Measurements from ENCODE around the gene ARHGEF6. TPM values are rescaled to one million over a fixed set of nuclear protein-coding genes. Genes with fewer than 3 reads are reported as not detected.

ARHGEF6 gene
- under 0.01 TPM in 2 replicates for total RNA-seq

GRCh38 chrX:136780763-136781162 lies at the start of gene ARHGEF6:
Gene ARHGEF6 (minus strand): TSS chrX:136780932. CDS start chrX:136780882, 50 bp downstream.

GRCh38 chrX:136647677-136648360 lies 132.9 kb downstream of the ARHGEF6 start, which contains the start of gene CD40LG:
Gene CD40LG (plus strand): TSS chrX:136648158. CDS start chrX:136648249, 91 bp downstream.

Small RNAs within 50 kb of the gene (small RNA-seq; reads per million reads assigned to genes)
- gene RF00019 (not detected), gene RNU6-972P (0.09 reads per million)

Other genes with a start within 250 kb of the ARHGEF6 start
- gene VGLL1, start 248.7 kb downstream of the ARHGEF6 start, total RNA-seq, result 12.6 and 29.7 TPM in 2 replicates
- gene CD40LG, start 132.8 kb downstream of the ARHGEF6 start, total RNA-seq, result not detected in 2 replicates
- gene RBMX, start 99.8 kb upstream of the ARHGEF6 start, total RNA-seq, result 131 and 189 TPM in 2 replicates